HEK293 (cell line): ENCODE data around the gene FZD1.

ENCODE experiments used
- TF ChIP-seq, protein P1 (sequence below): fragments of 450-650 bp; formaldehyde crosslinking; IDR thresholded peaks from 2 replicates; pipeline ENCODE4 v1.5.1; 2016; ENCODE audit warnings: missing biosample characterization, missing genetic modification characterization, low read depth
- TF ChIP-seq, protein P2 (sequence below): fragments of 450-650 bp; formaldehyde crosslinking; IDR thresholded peaks from 2 replicates; pipeline ENCODE4 v1.5.1; 2016; ENCODE audit warnings: missing biosample characterization, missing genetic modification characterization

DNA sequence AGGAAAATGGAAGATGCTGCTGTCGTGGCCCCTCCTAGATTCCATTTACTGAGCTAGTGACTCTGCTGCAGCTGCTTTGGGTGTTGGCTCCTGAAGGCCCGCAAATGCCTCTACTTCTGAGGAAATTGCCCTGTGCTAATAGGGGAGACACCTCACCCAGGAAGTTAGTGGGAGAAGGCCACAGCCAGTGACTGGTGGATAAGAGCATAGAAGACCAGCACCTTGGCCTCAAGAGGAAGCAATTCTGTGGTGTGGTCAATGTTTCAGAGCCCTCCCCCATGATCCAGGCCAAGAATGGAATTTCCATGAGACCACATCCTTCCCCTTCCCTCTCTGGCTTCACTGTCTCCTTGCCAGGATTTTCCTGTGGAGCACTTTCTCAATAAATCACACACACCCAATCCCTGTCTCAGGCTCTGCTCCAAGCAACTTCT, 25.0 kb upstream of the FZD1 start:
- TF ChIP-seq, protein P1, sequence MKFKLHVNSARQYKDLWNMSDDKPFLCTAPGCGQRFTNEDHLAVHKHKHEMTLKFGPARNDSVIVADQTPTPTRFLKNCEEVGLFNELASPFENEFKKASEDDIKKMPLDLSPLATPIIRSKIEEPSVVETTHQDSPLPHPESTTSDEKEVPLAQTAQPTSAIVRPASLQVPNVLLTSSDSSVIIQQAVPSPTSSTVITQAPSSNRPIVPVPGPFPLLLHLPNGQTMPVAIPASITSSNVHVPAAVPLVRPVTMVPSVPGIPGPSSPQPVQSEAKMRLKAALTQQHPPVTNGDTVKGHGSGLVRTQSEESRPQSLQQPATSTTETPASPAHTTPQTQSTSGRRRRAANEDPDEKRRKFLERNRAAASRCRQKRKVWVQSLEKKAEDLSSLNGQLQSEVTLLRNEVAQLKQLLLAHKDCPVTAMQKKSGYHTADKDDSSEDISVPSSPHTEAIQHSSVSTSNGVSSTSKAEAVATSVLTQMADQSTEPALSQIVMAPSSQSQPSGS (tag by site-specific recombination): no peak
- TF ChIP-seq, protein P2, sequence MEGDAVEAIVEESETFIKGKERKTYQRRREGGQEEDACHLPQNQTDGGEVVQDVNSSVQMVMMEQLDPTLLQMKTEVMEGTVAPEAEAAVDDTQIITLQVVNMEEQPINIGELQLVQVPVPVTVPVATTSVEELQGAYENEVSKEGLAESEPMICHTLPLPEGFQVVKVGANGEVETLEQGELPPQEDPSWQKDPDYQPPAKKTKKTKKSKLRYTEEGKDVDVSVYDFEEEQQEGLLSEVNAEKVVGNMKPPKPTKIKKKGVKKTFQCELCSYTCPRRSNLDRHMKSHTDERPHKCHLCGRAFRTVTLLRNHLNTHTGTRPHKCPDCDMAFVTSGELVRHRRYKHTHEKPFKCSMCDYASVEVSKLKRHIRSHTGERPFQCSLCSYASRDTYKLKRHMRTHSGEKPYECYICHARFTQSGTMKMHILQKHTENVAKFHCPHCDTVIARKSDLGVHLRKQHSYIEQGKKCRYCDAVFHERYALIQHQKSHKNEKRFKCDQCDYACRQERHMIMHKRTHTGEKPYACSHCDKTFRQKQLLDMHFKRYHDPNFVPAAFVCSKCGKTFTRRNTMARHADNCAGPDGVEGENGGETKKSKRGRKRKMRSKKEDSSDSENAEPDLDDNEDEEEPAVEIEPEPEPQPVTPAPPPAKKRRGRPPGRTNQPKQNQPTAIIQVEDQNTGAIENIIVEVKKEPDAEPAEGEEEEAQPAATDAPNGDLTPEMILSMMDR: no peak
